GM12878 (cell line): ENCODE data around the gene AFAP1. TPM values are rescaled to one million over a fixed set of nuclear protein-coding genes. Genes with fewer than 3 reads are reported as not detected.
A peak's percentile ranks its signal among the peaks of the same experiment; 100 is the strongest.

ENCODE experiments used
- ATAC-seq: fragments of 200-7000 bp; cut with Tn5 transposase; 3 replicates; pipeline ENCODE4 v1.9.1; 2020; ENCODE audit warnings: mild to moderate bottlenecking, moderate library complexity
- BruUV-seq: library from RNA; stranded (reverse); fragments of 400-500 nt; replicated peaks from 2 replicates; lab custom pipeline; 2021; lab: Mats Ljungman, UMichigan
- CTCF ChIA-PET: fragments of 300-600 bp; sonication (Branson Sonifier 250); formaldehyde crosslinking; extraction: SDS; loops from one replicate; lab custom pipeline; 2021; ENCODE audit warnings: inconsistent platforms; lab: Yijun Ruan, JAX
- POLR2A ChIA-PET: fragments of 350-600 bp; formaldehyde crosslinking; extraction: SDS; loops from one replicate; lab custom pipeline; 2021; ENCODE audit warnings: inconsistent platforms; lab: Charles Lee
- RAD21 ChIA-PET: fragments of 300-600 bp; sonication (Branson Sonifier 250); formaldehyde crosslinking; loops from one replicate; lab custom pipeline; 2023; ENCODE audit warnings: antibody characterized with exemption; ENCODE audit not compliant: unreplicated experiment; lab: Charles Lee
- SMC1A ChIA-PET: fragments of 300-600 bp; sonication (Branson Sonifier 250); formaldehyde crosslinking; loops from one replicate; lab custom pipeline; 2023; ENCODE audit not compliant: unreplicated experiment, uncharacterized antibody; lab: Charles Lee
- DNase-seq: peaks from one replicate; pipeline ENCODE4 v3.0.0-alpha.2; 2011; ENCODE audit warnings: low read depth, low spot score
- FAIRE-seq: peaks from 3 replicates; lab custom pipeline; 2011; peaks lifted over from hg19 to GRCh38; lab: Jason Lieb, UNC
- H2AFZ ChIP-seq: 2 replicates; pipeline ENCODE4 v1.6.0; 2011; ENCODE audit warnings: low read depth, low read length, control low read depth; ENCODE audit not compliant: control insufficient read depth
- H3K27ac ChIP-seq: 2 replicates; pipeline ENCODE4 v1.5.1; 2011; ENCODE audit warnings: control low read depth; ENCODE audit not compliant: control insufficient read depth, insufficient read depth
- H3K27me3 ChIP-seq, 2 experiments: replicated peaks in 1 of 2; 2 replicates each; pipeline versions ENCODE4 v1.6.0 to v1.6.1; 2011; ENCODE audit warnings: low read length in 1 of 2; ENCODE audit not compliant: control insufficient read depth in 2 of 2, insufficient read depth in 2 of 2
- H3K36me3 ChIP-seq, 2 experiments: 2 replicates each; pipeline ENCODE4 v1.5.1; 2011; ENCODE audit warnings: low read length in 1 of 2; ENCODE audit not compliant: control insufficient read depth in 2 of 2, insufficient read depth in 2 of 2
- H3K4me1 ChIP-seq: 2 replicates; pipeline ENCODE4 v1.6.1; 2011; ENCODE audit warnings: mild to moderate bottlenecking, low read length, moderate library complexity, mixed read lengths; ENCODE audit not compliant: control insufficient read depth, insufficient read depth
- H3K4me2 ChIP-seq: 2 replicates; pipeline ENCODE4 v1.6.0; 2011; ENCODE audit warnings: control low read depth; ENCODE audit not compliant: control insufficient read depth, insufficient read depth
- H3K4me3 ChIP-seq: fragments of 200-600 bp; sonication (generic); 2 replicates; pipeline ENCODE4 v1.5.1; 2016
- H3K79me2 ChIP-seq: 2 replicates; pipeline ENCODE4 v1.6.0; 2011; ENCODE audit warnings: low read length; ENCODE audit not compliant: control insufficient read depth, insufficient read depth
- H3K9ac ChIP-seq: 2 replicates; pipeline ENCODE4 v1.8.0; 2011; ENCODE audit warnings: low read length, control low read depth, mixed read lengths; ENCODE audit not compliant: control insufficient read depth, insufficient read depth
- H3K9me3 ChIP-seq: replicated peaks from 3 replicates; pipeline ENCODE4 v1.5.1; 2011; ENCODE audit warnings: mild to moderate bottlenecking, low read length; ENCODE audit not compliant: control insufficient read depth, insufficient read depth
- H4K20me1 ChIP-seq: 2 replicates; pipeline ENCODE4 v1.6.0; 2011; ENCODE audit not compliant: control insufficient read depth, insufficient read depth
- ASH2L ChIP-seq: fragments of 300-600, 200-600 bp; sonication (generic); IDR thresholded peaks from 2 replicates; pipeline ENCODE4 v1.6.1; 2017; ENCODE audit warnings: low read depth, mild to moderate bottlenecking, borderline replicate concordance
- ATF2 ChIP-seq: IDR thresholded peaks from 2 replicates; pipeline ENCODE4 v1.6.1; 2012; ENCODE audit warnings: low read length, inconsistent platforms
- CEBPB ChIP-seq, 2 experiments: fragments of 150-350 bp in 1 of 2; IDR thresholded peaks; 2 replicates each; pipeline ENCODE4 v1.6.1; 2012 to 2014; ENCODE audit warnings: low read depth in 2 of 2, low read length in 2 of 2, borderline replicate concordance in 1 of 2, inconsistent platforms in 1 of 2
- CREB1 ChIP-seq: IDR thresholded peaks from 2 replicates; pipeline ENCODE4 v1.6.1; 2012; ENCODE audit warnings: low read depth, mild to moderate bottlenecking, inconsistent platforms
- CREM ChIP-seq: IDR thresholded peaks from 2 replicates; pipeline ENCODE4 v1.6.1; 2014; ENCODE audit warnings: antibody characterized with exemption, low read depth
- EGR1 ChIP-seq, 2 experiments: IDR thresholded peaks; 1 replicate in 1 of 2; 2 replicates in 1 of 2; pipeline ENCODE4 v1.6.1; 2011 to 2012; ENCODE audit warnings: low read depth in 2 of 2, low read length in 2 of 2, borderline replicate concordance in 1 of 2, mild to moderate bottlenecking in 1 of 2, moderate library complexity in 1 of 2
- FOXM1 ChIP-seq: IDR thresholded peaks from 2 replicates; pipeline ENCODE4 v1.6.1; 2012; ENCODE audit warnings: low read depth, mild to moderate bottlenecking, inconsistent platforms, low read length, moderate library complexity
- HDAC6 ChIP-seq: fragments of 200-600 bp; sonication (generic); IDR thresholded peaks from one replicate; pipeline ENCODE4 v1.8.0; 2017; ENCODE audit warnings: antibody characterized with exemption; ENCODE audit not compliant: unreplicated experiment
- KAT2A ChIP-seq: conservative IDR thresholded peaks from 2 replicates; pipeline ENCODE4 v1.6.1; 2011; ENCODE audit warnings: low read depth, low read length; ENCODE audit not compliant: control insufficient read depth
- MEF2A ChIP-seq: IDR thresholded peaks from 2 replicates; pipeline ENCODE4 v1.6.1; 2011; ENCODE audit warnings: low read depth, mild to moderate bottlenecking, low read length, moderate library complexity; ENCODE audit not compliant: insufficient read depth
- NFIC ChIP-seq: IDR thresholded peaks from 2 replicates; pipeline ENCODE4 v1.6.1; 2012; ENCODE audit warnings: low read depth, mild to moderate bottlenecking, inconsistent platforms, low read length, moderate library complexity
- NR2C1 ChIP-seq: fragments of 450-650 bp; IDR thresholded peaks from 2 replicates; pipeline ENCODE4 v1.6.1; 2017; ENCODE audit warnings: antibody characterized with exemption, mild to moderate bottlenecking, moderate library complexity
- RUNX3 ChIP-seq: IDR thresholded peaks from 2 replicates; pipeline ENCODE4 v1.6.1; 2012; ENCODE audit warnings: low read length, inconsistent platforms
- TBL1XR1 ChIP-seq: IDR thresholded peaks from 2 replicates; pipeline ENCODE4 v1.6.1; 2012; ENCODE audit warnings: low read depth, low read length, improper control_type of control experiment
- ZBED1 ChIP-seq: IDR thresholded peaks from 2 replicates; pipeline ENCODE4 v1.6.1; 2016; ENCODE audit warnings: borderline replicate concordance
- ZNF622 ChIP-seq: fragments of 450-650 bp; IDR thresholded peaks from 2 replicates; pipeline ENCODE4 v1.6.1; 2017; ENCODE audit warnings: mild to moderate bottlenecking, inconsistent platforms
- WGBS: methylation state at CpG from one replicate; pipeline ENCODE4 v1.1.6; 2016; ENCODE audit warnings: low lambda C conversion rate; ENCODE audit not compliant: insufficient replicate concordance, insufficient coverage; ENCODE audit errors: missing lambda C conversion rate; 5-methylcytosine and 5-hydroxymethylcytosine counted together
- in situ Hi-C: fragments of 300-500 bp; cut with MboI; formaldehyde crosslinking; loops from 9 replicates; pipeline ENCODE4 v1.14.3; 2018; ENCODE audit warnings: mixed read lengths
- intact Hi-C: fragments of 100-400 bp; cut with micrococcal nuclease; formaldehyde crosslinking; loops from one replicate; pipeline ENCODE4 v1.14.2; 2022; ENCODE audit not compliant: unreplicated experiment
- polyA plus RNA-seq, 11 experiments: library from polyadenylated mRNA; depleted of rRNA in 4 of 11; unstranded in 6 of 11; stranded (reverse) in 5 of 11; fragments of >200 nt; fragmentation: Nextera tagmentation in 4 of 11; fragmentation: Illumina TruSeq in 1 of 11; extraction: Ambion mirVana in 4 of 11; extraction: Trizol in 1 of 11; gene quantifications; 1 replicate in 1 of 11; 2 replicates in 10 of 11; pipeline versions ENCODE4 v1.2.1 to v1.2.3, GENCODE V29; 2011 to 2016; ENCODE audit warnings: inconsistent platforms in 2 of 11, missing spikeins in 2 of 11, low read depth in 1 of 11
- total RNA-seq, 4 experiments: library from RNA; depleted of rRNA in 3 of 4; stranded (reverse); fragments of >200 nt in 3 of 4; fragmentation: Illumina TruSeq in 1 of 4; extraction: Trizol in 1 of 4; gene quantifications; 2 replicates each; pipeline versions ENCODE4 v1.2.1 to v1.2.3, GENCODE V29; 2013 to 2021

AFAP1 gene
- total and polyA plus RNA-seq, 10 of the 15 experiments (the other 5 are each of a cell fraction or from before 2014, with no cell fraction given): 0.02 to 0.23 (median 0.09) TPM; not detected in 1

- TF ChIP-seq CREM (peak; percentile 41; the same call in 1 of the 2 replicates), MEF2A (0 out of 2 replicates have a peak, but pooled peaks have one; percentile 41), HDAC6 (no peak), RUNX3 (peak; percentile 55; the same call in 1 of the 2 replicates), ZNF622 (no peak), KAT2A (no peak), FOXM1 (peak; percentile 33; the same call in 1 of the 2 replicates), NR2C1 (no peak), ASH2L (no peak), EGR1 (IDR thresholded peaks at IDR 0.05; ENCODE audit: borderline replicate concordance in 1 of 2, low read depth in 2 of 2, low read length in 2 of 2) (peak in 1 of 2 experiments; percentile 18; a peak in 1 of 3 replicates), CREB1 (peak; percentile 58; the same call in 1 of the 2 replicates), ATF2 (peak; percentile 47; the same call in 1 of the 2 replicates), CEBPB (IDR thresholded peaks at IDR 0.05; ENCODE audit: borderline replicate concordance in 1 of 2, low read depth in 2 of 2, low read length in 2 of 2) (no peak), NFIC (peak; percentile 25; the same call in 1 of the 2 replicates), TBL1XR1 (peak; percentile 67; the same call in 1 of the 2 replicates), ZBED1 (peak; percentile 39; the same call in 1 of the 2 replicates)
- Histone ChIP-seq H3K36me3 (no peaks in the 10 kb centered on the region), H3K4me2 (no peak overlapping the region), H2AFZ (no peak overlapping the region), H3K9ac (no peak overlapping the region), H4K20me1 (no peaks in the 10 kb centered on the region), H3K4me1 (no peaks in the 10 kb centered on the region), H3K79me2 (no peaks in the 10 kb centered on the region), H3K27ac (no peak overlapping the region), H3K27me3 (peaks cover 0 to 7% of the 10 kb centered on the region in 2 experiments; a peak in 3 of 4 replicates), H3K9me3 (no peaks in the 10 kb centered on the region; the same call in 2 of the 3 replicates), H3K4me3 (no peak overlapping the region)
- 27% methylated on average over 13 of the region's 13 CpGs for WGBS
- intact Hi-C loops (no loop called here), in situ Hi-C loops (no loop called here)
- ATAC-seq (no peak), FAIRE-seq (no peak), DNase-seq (no peak)
- ChIA-PET CTCF (interaction anchor here (0.5 kb wide), 1 partner anchor 26 kb away, joined by 3 read pairs; no protein-coding TSS in a partner anchor), POLR2A (no interaction called here), RAD21 (interaction anchor here (0.5 kb wide), 1 partner anchor 66 kb away, joined by 4 read pairs; no protein-coding TSS in a partner anchor), SMC1A (no interaction called here)
- no TSS peak for BruUV-seq
Observed at GRCh38 chr4:7828011-7828720, 111.5 kb downstream of the AFAP1 start.
